Uterus (tissue), 4 donors: ENCODE data around the gene WFDC10B. TPM values are rescaled to one million over a fixed set of nuclear protein-coding genes. Genes with fewer than 3 reads are reported as not detected.

ENCODE experiments used
- DNase-seq, 2 donors: peaks; one replicate each; pipeline ENCODE4 v3.0.0-alpha.2; 2019 to 2020
- H3K27ac ChIP-seq, 2 donors: fragments of 200-600 bp; sonication (generic); 1 replicate in 1 of 2; 2 replicates in 1 of 2; pipeline ENCODE4 v1.5.1; 2016 to 2018
- H3K27me3 ChIP-seq, 2 donors: fragments of 200-600 bp; sonication (generic); one replicate each; pipeline ENCODE4 v1.5.1; 2018 to 2019; ENCODE audit warnings: control low read depth in 1 of 2
- H3K36me3 ChIP-seq, 2 donors: fragments of 200-600 bp; sonication (generic); one replicate each; pipeline ENCODE4 v1.5.1; 2019; ENCODE audit warnings: control low read depth in 1 of 2
- H3K4me1 ChIP-seq, 2 donors: fragments of 200-600 bp; sonication (generic); one replicate each; pipeline ENCODE4 v1.5.1; 2018 to 2019; ENCODE audit warnings: control low read depth in 1 of 2
- H3K4me3 ChIP-seq, 2 donors: fragments of 200-600 bp; sonication (generic); 1 replicate in 1 of 2; 2 replicates in 1 of 2; pipeline ENCODE4 v1.5.1; 2018 to 2019; ENCODE audit warnings: mild to moderate bottlenecking in 1 of 2
- H3K9me3 ChIP-seq, 2 donors: fragments of 200-600 bp; sonication (generic); one replicate each; pipeline ENCODE4 v1.5.1; 2019; ENCODE audit warnings: control low read depth in 1 of 2
- CTCF ChIP-seq, 4 experiments: fragments of 200-600 bp in 2 of 4; fragments of 450-650 bp in 2 of 4; sonication (generic) in 2 of 4; IDR thresholded peaks; one replicate each; pipeline ENCODE4 v1.5.1; 2016 to 2019; ENCODE audit warnings: antibody characterized with exemption in 4 of 4, mild to moderate bottlenecking in 2 of 4, moderate library complexity in 1 of 4
- POLR2A ChIP-seq, 2 donors: fragments of 450-650 bp; IDR thresholded peaks; one replicate each; pipeline ENCODE4 v1.6.1; 2016; ENCODE audit warnings: antibody characterized with exemption in 2 of 2, mild to moderate bottlenecking in 1 of 2, moderate library complexity in 1 of 2
- intact Hi-C: fragments of 100-400 bp; cut with DNase I; formaldehyde crosslinking; loops from one replicate; pipeline ENCODE4 v1.15.1; 2023; ENCODE audit warnings: low total_unique reads
- total RNA-seq, 4 donors: library from RNA; depleted of rRNA in 3 of 4; stranded (reverse); fragments of >200 nt in 3 of 4; gene quantifications; one replicate each; pipeline versions ENCODE4 v1.1.0 to v1.2.4, GENCODE V29; 2014 to 2023
- donor health status: DM: yes; HTN: yes; CAD: no.

WFDC10B gene
- not detected for total RNA-seq

- no peak for DNase-seq
- Histone ChIP-seq H3K27me3 (no peaks in the 10 kb centered on the region), H3K36me3 (no peaks in the 10 kb centered on the region), H3K4me3 (no peak within 1 kb of the TSS), H3K27ac (no peak within 1 kb of the TSS), H3K9me3 (no peaks in the 10 kb centered on the region), H3K4me1 (no peaks in the 10 kb centered on the region)
- no peak for TF ChIP-seq CTCF (IDR thresholded peaks at IDR 0.05)
- no peak for TF ChIP-seq POLR2A (IDR thresholded peaks at IDR 0.05)
- intact Hi-C loops: no loop called here
These were observed at the start of gene WFDC10B for GRCh38 chr20:45704969-45705637. Gene WFDC10B (minus strand): TSS chr20:45705019. CDS start chr20:45685992, 19,027 bp downstream.

DNA sequence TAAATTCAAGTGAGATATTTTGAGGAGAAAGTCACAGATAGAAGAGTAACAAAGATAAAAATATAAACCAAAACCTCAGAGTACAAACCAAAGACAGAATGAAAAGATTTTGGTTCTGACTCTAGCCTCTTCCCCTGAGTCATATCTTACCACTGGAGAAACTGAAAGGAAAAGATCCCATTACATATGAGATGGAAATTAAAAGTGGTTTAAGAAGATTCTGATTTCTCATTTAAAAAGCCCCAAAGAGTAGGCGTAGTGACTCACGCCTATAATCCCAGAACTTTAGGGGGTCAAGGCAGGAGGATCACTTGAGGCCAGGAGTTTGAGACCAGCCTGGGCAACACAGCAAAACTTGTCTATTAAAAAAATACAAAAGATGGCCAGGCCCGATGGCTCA, 47.9 kb upstream of the WFDC10B start:
- TF ChIP-seq POLR2A (IDR thresholded peaks at IDR 0.05) (no peak), CTCF (IDR thresholded peaks at IDR 0.05) (no peak)
- Histone ChIP-seq H3K36me3 (no peaks in the 10 kb centered on the region), H3K4me1 (no peaks in the 10 kb centered on the region), H3K27ac (no peak overlapping the region), H3K4me3 (no peak overlapping the region), H3K27me3 (no peaks in the 10 kb centered on the region), H3K9me3 (no peaks in the 10 kb centered on the region)
- intact Hi-C loops: no loop called here
- DNase-seq: no peak

- Histone ChIP-seq H3K4me3 (no peak overlapping the region), H3K36me3 (no peaks in the 10 kb centered on the region), H3K4me1 (no peaks in the 10 kb centered on the region), H3K27me3 (no peaks in the 10 kb centered on the region), H3K27ac (no peak overlapping the region), H3K9me3 (no peaks in the 10 kb centered on the region)
- DNase-seq: no peak
- no peak for TF ChIP-seq POLR2A (IDR thresholded peaks at IDR 0.05)
- intact Hi-C loops: no loop called here
These were observed 46.9 kb upstream of the WFDC10B start for GRCh38 chr20:45751721-45752120.

DNA sequence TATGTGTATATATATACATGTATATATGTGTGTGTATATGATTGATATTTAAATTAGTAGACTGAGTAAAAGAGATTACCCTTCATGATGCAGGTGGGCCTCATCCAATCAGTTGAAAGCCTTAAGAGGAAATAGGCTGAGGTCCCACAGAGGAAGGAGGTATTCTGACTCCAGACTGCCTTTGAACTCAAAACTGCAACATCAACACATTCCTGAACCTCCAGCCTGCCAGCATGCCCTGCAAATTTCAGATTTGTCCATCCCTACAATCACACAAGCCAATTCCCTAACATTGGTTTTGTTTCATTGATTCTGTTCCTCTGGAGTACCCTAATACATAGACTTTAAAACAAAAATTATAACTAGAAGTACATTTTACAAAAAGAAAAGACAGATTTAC, 40.2 kb upstream of the WFDC10B start:
- no peak overlapping the region for H3K4me3 ChIP-seq
- no peaks in the 10 kb centered on the region for H3K27me3 ChIP-seq
- H3K36me3 ChIP-seq: no peaks in the 10 kb centered on the region
- TF ChIP-seq POLR2A (IDR thresholded peaks at IDR 0.05) (no peak), CTCF (IDR thresholded peaks at IDR 0.05) (no peak)
- no peak for DNase-seq
- no peaks in the 10 kb centered on the region for H3K4me1 ChIP-seq
- H3K9me3 ChIP-seq: no peaks in the 10 kb centered on the region
- intact Hi-C loops: no loop called here
- no peak overlapping the region for H3K27ac ChIP-seq

GRCh38 chr20:45742596-45742995, 37.8 kb upstream of the WFDC10B start:
- TF ChIP-seq POLR2A (IDR thresholded peaks at IDR 0.05): no peak
- no peak for TF ChIP-seq CTCF (IDR thresholded peaks at IDR 0.05)
- intact Hi-C loops: no loop called here
- no peak for DNase-seq
- Histone ChIP-seq H3K36me3 (no peaks in the 10 kb centered on the region), H3K4me1 (no peaks in the 10 kb centered on the region), H3K9me3 (no peaks in the 10 kb centered on the region), H3K4me3 (no peak overlapping the region), H3K27me3 (no peaks in the 10 kb centered on the region), H3K27ac (no peak overlapping the region)

- H3K9me3 ChIP-seq: no peaks in the 10 kb centered on the region
- H3K4me1 ChIP-seq: no peaks in the 10 kb centered on the region
- H3K27me3 ChIP-seq: no peaks in the 10 kb centered on the region
- intact Hi-C loops: no loop called here
- H3K4me3 ChIP-seq: no peak overlapping the region
- H3K36me3 ChIP-seq: no peaks in the 10 kb centered on the region
- no peak overlapping the region for H3K27ac ChIP-seq
- no peak for DNase-seq
- TF ChIP-seq POLR2A (IDR thresholded peaks at IDR 0.05) (no peak), CTCF (IDR thresholded peaks at IDR 0.05) (no peak)
These were observed 31.2 kb upstream of the WFDC10B start for GRCh38 chr20:45735988-45736387.
